Activated naive CD4-positive, alpha-beta T cell treated with anti-CD3 and anti-CD28 coated beads, Interleukin-2, amount 50 U/mL, for 24 hours (primary cell): ENCODE measurements around the gene SPTB.

Experiments
- H3K27ac Mint-ChIP-seq: one replicate; pipeline ENCODE4 v1.8.0; 2021; ENCODE audit warnings: mild to moderate bottlenecking, mixed read lengths
- H3K27me3 Mint-ChIP-seq: one replicate; pipeline ENCODE4 v1.8.0; 2021; ENCODE audit warnings: mixed read lengths
- H3K36me3 Mint-ChIP-seq: one replicate; pipeline ENCODE4 v1.8.0; 2021; ENCODE audit warnings: mixed read lengths
- H3K4me1 Mint-ChIP-seq: one replicate; pipeline ENCODE4 v1.8.0; 2021; ENCODE audit warnings: mixed read lengths
- H3K4me3 Mint-ChIP-seq: one replicate; pipeline ENCODE4 v1.8.0; 2021; ENCODE audit warnings: mild to moderate bottlenecking, mixed read lengths
- H3K9me3 Mint-ChIP-seq: one replicate; pipeline ENCODE4 v1.8.0; 2021; ENCODE audit warnings: mixed read lengths

SPTB gene

GRCh38 chr14:64698903-64699302, 180.8 kb downstream of the SPTB start:
- H3K4me1 Mint-ChIP-seq = peaks cover 15% of the 10 kb centered on the region
- H3K27me3 Mint-ChIP-seq = peaks cover 20% of the 10 kb centered on the region
- H3K9me3 Mint-ChIP-seq = no peaks in the 10 kb centered on the region
- H3K36me3 Mint-ChIP-seq = no peaks in the 10 kb centered on the region
- no peak overlapping the region for H3K27ac Mint-ChIP-seq
- no peak overlapping the region for H3K4me3 Mint-ChIP-seq

DNA sequence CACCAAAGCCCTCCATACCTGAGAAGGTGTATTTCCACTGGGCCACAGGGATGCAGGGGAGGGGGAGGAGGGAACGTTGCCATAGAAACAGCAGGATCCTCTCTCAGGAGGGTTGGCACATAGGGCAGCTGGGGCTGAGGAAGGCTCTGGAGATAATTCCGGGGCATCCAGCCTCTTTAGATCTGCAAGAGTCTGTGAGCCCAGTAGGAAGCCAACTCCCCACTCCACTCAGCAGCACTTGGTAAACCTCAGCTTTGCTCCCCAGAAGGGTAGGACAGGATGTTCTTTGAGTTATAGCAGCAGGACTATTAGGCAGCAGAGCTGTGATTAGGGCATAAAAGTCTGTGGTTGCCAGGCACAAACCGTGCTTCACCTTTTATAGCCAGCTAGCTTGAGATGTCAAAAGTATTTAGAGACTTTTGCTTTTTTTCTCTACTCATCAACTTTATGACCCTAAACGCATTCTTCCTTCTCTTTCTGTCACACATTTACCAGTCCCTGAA, 183.3 kb downstream of the SPTB start:
- Mint-ChIP-seq H3K27me3 (peaks cover 4% of the 10 kb centered on the region), H3K27ac (no peak overlapping the region), H3K4me3 (no peak overlapping the region), H3K36me3 (no peaks in the 10 kb centered on the region), H3K4me1 (no peaks in the 10 kb centered on the region), H3K9me3 (no peaks in the 10 kb centered on the region)
